Measurements from ENCODE around the gene FAAP20. TPM values are rescaled to one million over a fixed set of nuclear protein-coding genes. Genes with fewer than 3 reads are reported as not detected.

FAAP20 gene
- total and polyA plus RNA-seq, 9 of the 15 experiments (the other 6 are each of a cell fraction or from before 2014, with no cell fraction given) = 0.58 to 143 (median 9.9) TPM

- TF ChIP-seq RBFOX2 (IDR thresholded peaks at IDR 0.05; ENCODE audit: low read depth, low read length) (peak; percentile 51; the same call in 1 of the 2 replicates), ZNF512 (tag; IDR thresholded peaks at IDR 0.05) (no peak), ZFP1 (CRISPR knock-in tag; IDR thresholded peaks at IDR 0.05) (no peak), XRCC3 (IDR thresholded peaks at IDR 0.05) (no peak), POLR2G (IDR thresholded peaks at IDR 0.05; ENCODE audit: low read depth, low read length) (peak; percentile 35; the same call in 1 of the 2 replicates), PBX2 (CRISPR knock-in tag; IDR thresholded peaks at IDR 0.05; ENCODE audit: low read depth) (no peak), PBX2 (tag; conservative IDR thresholded peaks at IDR 0.05; ENCODE audit: low read depth) (no peak), ATF1 (CRISPR knock-in tag; IDR thresholded peaks at IDR 0.05) (0 out of 2 replicates have a peak, but pooled peaks have one; percentile 4), ATF1 (tag; IDR thresholded peaks at IDR 0.05) (no peak)
- peak overlapping the region; percentile 94 for H3K4me2 ChIP-seq (ENCODE audit: insufficient read depth, low read length)
- WGBS (ENCODE audit: insufficient coverage, low coverage, missing lambda C conversion rate) = 83% methylated on average over 16 of the region's 17 CpGs
- H3K36me3 ChIP-seq (ENCODE audit: control insufficient read depth, insufficient read depth, low read length) = peaks cover 12% of the 10 kb centered on the region; the same call in 1 of the 3 replicates
- no peaks in the 10 kb centered on the region for H3K9me3 ChIP-seq (replicated peaks; ENCODE audit: control insufficient read depth, insufficient read depth, low read depth, low read length)
- in situ Hi-C loops (cut with MboI) = loop anchor here (5.0 to 25.0 kb wide), 3 partner anchors 35 to 340 kb away; partner anchors contain the start of genes HES5 and PANK4
- H3K9ac ChIP-seq (ENCODE audit: insufficient read depth in 1 of 2, low read depth in 2 of 2, low read length in 2 of 2) = peak overlapping the region; percentile 78 to 91
- no peak for FAIRE-seq
- no peak for ATAC-seq
- H3K4me1 ChIP-seq (replicated peaks in 1 of 2; ENCODE audit: control insufficient read depth in 2 of 2, insufficient read depth in 2 of 2, low read length in 2 of 2) = peaks cover 36 to 80% of the 10 kb centered on the region in 2 experiments
- no peak overlapping the region for H3K4me3 ChIP-seq
- H4K20me1 ChIP-seq (replicated peaks; ENCODE audit: control insufficient read depth, insufficient read depth, low read length) = no peaks in the 10 kb centered on the region
- H3K9me1 ChIP-seq (ENCODE audit: control insufficient read depth, insufficient read depth, low read length) = no peaks in the 10 kb centered on the region
- ChIA-PET CTCF (ENCODE audit: low intra/inter-chr PET ratio) (interaction anchor here (3.6 kb wide), 1 partner anchor 185 kb away, joined by 44 read pairs; no protein-coding TSS in a partner anchor), POLR2A (no interaction called here)
- no TSS peak for BruUV-seq (replicated peaks)
- intact Hi-C loops (cut with micrococcal nuclease) = loop anchor here (5.0 to 10.0 kb wide), 2 partner anchors 120 to 348 kb away; no protein-coding TSS in a partner anchor
- H3K79me2 ChIP-seq (ENCODE audit: control insufficient read depth, insufficient read depth, low read length) = peaks cover 46% of the 10 kb centered on the region
- peak overlapping the region; percentile 77 for H3K27ac ChIP-seq (ENCODE audit: extremely low read depth, low read depth, low read length)
- H3K27me3 ChIP-seq (ENCODE audit: control insufficient read depth in 2 of 2, insufficient read depth in 2 of 2, low read length in 2 of 2) = no peaks in the 10 kb centered on the region
- DNase-seq (ENCODE audit: extremely low read depth in 1 of 4, low spot score in 3 of 4) = no peak
- H2AFZ ChIP-seq (ENCODE audit: low read depth, low read length) = peak overlapping the region; percentile 90
Observed at GRCh38 chr1:2196901-2197638, 2.5 kb upstream of the FAAP20 start.
